ENCODE results near the gene SLC9A8. TPM values are rescaled to one million over a fixed set of nuclear protein-coding genes. Genes with fewer than 3 reads are reported as not detected.

The SLC9A8 gene
- total RNA-seq, 3 donors from 2014 or later = 15.9 to 26.9 (median 16.3) TPM

DNA sequence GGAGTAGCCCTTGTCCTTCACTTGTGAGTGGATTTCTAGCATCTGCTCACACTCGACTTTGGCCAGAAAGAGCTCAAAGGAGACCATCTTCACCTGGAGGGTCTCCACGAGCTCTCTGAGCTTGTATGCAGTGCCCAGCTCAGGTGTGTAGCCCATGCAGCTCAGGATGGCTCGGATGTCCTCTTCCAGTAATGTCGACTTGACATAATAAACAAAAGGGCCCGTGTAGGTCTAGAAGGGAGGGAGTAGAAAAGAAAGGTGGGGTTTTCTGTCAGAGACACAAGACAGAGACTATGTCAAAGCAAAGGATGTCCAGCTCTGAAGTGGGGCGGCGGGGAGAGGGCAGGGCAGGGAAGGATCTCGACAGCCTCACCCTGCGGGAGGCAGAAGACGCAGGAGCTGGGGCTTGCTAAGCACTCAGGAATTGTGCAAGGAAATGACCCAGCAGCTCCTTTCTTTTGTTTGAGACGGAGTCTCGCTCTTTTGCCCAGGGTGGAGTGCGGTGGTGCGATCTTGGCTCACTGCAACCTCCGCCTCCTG lies 94.1 kb downstream of the SLC9A8 start:
- H3K4me3 ChIP-seq = no peak overlapping the region
- peaks cover 18% of the 10 kb centered on the region for H3K36me3 ChIP-seq (ENCODE audit: low read depth)
- H3K9me3 ChIP-seq = no peaks in the 10 kb centered on the region
- TF ChIP-seq, protein P1, sequence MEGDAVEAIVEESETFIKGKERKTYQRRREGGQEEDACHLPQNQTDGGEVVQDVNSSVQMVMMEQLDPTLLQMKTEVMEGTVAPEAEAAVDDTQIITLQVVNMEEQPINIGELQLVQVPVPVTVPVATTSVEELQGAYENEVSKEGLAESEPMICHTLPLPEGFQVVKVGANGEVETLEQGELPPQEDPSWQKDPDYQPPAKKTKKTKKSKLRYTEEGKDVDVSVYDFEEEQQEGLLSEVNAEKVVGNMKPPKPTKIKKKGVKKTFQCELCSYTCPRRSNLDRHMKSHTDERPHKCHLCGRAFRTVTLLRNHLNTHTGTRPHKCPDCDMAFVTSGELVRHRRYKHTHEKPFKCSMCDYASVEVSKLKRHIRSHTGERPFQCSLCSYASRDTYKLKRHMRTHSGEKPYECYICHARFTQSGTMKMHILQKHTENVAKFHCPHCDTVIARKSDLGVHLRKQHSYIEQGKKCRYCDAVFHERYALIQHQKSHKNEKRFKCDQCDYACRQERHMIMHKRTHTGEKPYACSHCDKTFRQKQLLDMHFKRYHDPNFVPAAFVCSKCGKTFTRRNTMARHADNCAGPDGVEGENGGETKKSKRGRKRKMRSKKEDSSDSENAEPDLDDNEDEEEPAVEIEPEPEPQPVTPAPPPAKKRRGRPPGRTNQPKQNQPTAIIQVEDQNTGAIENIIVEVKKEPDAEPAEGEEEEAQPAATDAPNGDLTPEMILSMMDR (IDR thresholded peaks at IDR 0.05) = no peak
- intact Hi-C loops (cut with DNase I, micrococcal nuclease) = no loop called here
- ATAC-seq (no peak), DNase-seq (no peak)
- peaks cover 28% of the 10 kb centered on the region for H3K4me1 ChIP-seq (ENCODE audit: low read depth)

DNA sequence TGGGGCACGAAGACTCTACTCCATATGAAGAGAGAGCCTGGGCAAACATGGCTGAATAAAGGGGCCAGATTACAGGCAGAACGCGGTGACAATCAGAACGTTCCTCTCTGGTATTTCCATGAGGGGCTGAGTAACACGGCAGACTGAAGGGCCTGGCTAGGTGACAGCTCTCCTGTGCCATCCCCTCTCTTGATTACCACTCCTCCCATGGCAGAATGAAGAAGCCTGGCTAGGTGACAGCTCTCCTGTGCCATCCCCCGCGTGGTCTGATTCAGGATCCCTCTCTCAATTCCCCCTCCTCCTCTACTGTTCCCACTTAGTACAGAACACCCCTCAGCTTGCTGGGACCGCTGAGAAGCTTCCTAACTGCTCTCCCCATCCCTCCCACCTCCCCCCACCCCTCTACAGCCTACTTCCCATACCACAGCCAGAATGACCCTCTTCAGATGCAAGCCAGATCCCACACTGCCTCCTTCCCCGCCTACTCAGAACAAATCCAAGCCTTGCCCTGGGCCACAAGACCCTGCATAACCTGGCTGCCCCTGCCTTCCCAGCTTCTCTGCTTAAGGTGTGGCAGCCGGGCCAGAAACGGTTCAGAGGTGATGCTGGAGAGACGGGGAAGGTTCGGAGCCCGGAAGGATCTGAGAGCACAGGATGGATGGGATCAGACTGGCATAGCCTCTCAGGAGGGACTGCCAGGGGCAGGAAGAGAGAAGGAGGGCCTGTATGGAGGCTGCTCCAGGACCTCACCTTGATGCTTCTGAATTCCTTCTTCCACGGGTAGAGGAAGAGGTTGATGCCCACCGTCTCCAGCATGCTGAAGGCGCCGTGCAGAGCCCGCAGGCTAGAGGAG lies 95.0 kb downstream of the SLC9A8 start:
- H3K9me3 ChIP-seq = no peaks in the 10 kb centered on the region
- peaks cover 33% of the 10 kb centered on the region for H3K4me1 ChIP-seq (ENCODE audit: low read depth)
- intact Hi-C loops (cut with DNase I, micrococcal nuclease) = no loop called here
- TF ChIP-seq, protein P1 (IDR thresholded peaks at IDR 0.05) = no peak
- ATAC-seq = no peak
- peaks cover 18% of the 10 kb centered on the region for H3K36me3 ChIP-seq (ENCODE audit: low read depth)
- no peak overlapping the region for H3K4me3 ChIP-seq
- no peak for DNase-seq

DNA sequence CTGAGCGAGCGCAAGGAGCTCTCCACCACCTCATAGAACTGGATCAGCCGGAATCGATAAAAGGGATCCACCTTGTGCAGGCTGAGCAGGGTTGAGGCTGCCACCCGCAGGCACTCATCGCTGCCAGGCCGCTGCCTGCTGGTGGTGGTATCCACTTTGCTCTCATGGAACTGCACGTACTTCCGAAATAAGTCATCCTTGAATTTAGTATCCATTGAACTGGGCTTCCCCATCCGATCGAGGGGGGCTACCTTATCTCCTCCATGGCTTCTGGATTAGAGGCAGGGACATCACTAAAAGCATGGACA lies 95.6 kb downstream of the SLC9A8 start:
- TF ChIP-seq, protein P1 (IDR thresholded peaks at IDR 0.05) = no peak
- H3K9me3 ChIP-seq = no peaks in the 10 kb centered on the region
- ATAC-seq (no peak), DNase-seq (no peak)
- H3K4me1 ChIP-seq (ENCODE audit: low read depth) = peaks cover 36% of the 10 kb centered on the region
- intact Hi-C loops (cut with DNase I, micrococcal nuclease) = no loop called here
- peaks cover 18% of the 10 kb centered on the region for H3K36me3 ChIP-seq (ENCODE audit: low read depth)
- H3K4me3 ChIP-seq = no peak overlapping the region

DNA sequence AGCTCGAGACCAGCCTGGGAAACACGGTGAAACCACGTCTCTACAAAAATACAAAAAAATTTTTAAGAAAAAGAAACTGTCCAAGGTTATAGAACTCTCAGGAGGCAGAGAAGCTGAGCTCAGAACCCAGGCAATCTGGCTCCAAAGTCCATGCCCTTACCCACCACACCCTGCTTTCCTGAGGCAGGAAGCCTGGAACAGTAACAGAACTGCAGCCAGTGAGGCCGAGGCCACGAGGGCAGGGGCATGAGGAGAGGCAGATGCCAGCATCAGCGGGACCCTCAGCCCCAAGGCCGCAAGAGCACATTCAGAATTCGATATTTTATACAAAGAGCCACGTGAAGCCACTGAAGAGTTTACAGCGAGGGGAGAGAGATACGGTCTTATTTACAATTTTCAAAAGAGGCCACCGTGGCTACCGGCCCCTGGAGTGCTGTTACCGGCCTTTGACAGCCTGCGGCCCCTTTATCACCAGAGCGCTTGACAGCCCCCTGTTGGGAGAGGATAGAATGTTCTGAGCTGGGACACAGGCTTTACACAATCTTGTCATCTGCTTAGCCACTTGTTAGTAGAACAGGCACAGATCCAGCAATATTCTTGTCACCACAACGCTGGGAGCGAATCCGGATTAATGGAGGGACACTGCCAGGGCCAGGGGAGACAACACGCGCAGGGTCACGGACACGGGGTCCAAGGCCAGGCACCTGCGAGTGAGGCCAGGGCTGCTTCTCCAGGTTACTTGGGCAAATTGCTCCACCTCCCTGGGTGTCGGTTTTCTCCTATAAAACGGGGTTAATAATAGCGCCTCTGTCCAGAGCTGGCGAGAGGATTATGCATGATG lies 97.1 kb downstream of the SLC9A8 start:
- Histone ChIP-seq H3K4me3 (no peak overlapping the region), H3K9me3 (no peaks in the 10 kb centered on the region), H3K4me1 (ENCODE audit: low read depth) (peaks cover 51% of the 10 kb centered on the region), H3K36me3 (ENCODE audit: low read depth) (peaks cover 11% of the 10 kb centered on the region)
- DNase-seq (peak; percentile 71 to 87 (median 83)), ATAC-seq (peak; percentile 92)
- TF ChIP-seq, protein P1 (IDR thresholded peaks at IDR 0.05) = no peak
- intact Hi-C loops (cut with DNase I, micrococcal nuclease) = no loop called here

DNA sequence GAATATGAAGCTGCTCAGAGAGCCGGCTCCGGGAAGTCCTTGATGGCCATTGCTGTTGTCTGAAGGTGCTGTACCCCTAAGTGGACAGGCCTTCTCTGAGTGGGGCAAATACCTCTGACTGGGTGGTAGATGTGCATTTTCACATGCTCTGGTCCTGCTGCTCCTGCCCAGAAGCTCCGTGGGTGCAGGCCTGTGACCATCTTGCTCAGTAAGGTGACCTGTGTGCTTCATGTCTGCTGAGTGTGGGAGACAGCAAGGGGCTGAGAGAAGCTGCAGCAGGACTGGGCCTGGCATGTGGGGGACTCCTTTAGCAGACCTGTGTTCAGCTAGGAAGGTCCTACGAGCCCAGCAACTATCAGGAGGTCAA lies 97.7 kb downstream of the SLC9A8 start:
- Histone ChIP-seq H3K9me3 (no peaks in the 10 kb centered on the region), H3K4me3 (no peak overlapping the region), H3K4me1 (ENCODE audit: low read depth) (peaks cover 51% of the 10 kb centered on the region), H3K36me3 (ENCODE audit: low read depth) (peaks cover 10% of the 10 kb centered on the region)
- no peak for ATAC-seq
- no peak for DNase-seq
- intact Hi-C loops (cut with DNase I, micrococcal nuclease) = no loop called here
- TF ChIP-seq, protein P1 (IDR thresholded peaks at IDR 0.05) = no peak
